GM13977 (cell line): ENCODE results near the gene TK2.

Source experiments
- DNase-seq: peaks from one replicate; pipeline ENCODE4 v3.0.0; 2012; ENCODE audit warnings: low spot score
- CTCF ChIP-seq: IDR thresholded peaks from 2 replicates; pipeline ENCODE4 v1.5.1; 2012; ENCODE audit warnings: mild to moderate bottlenecking, control low read depth; ENCODE audit not compliant: insufficient read depth; ENCODE audit errors: extremely low read depth, missing control alignments
- in situ Hi-C: fragments of 300-500 bp; cut with MboI; formaldehyde crosslinking; loops from one replicate; pipeline ENCODE4 v1.12.0; 2022; ENCODE audit warnings: low sequenced_read_pairs, low pct_unique_long_range_greater_than_20kb, mixed read lengths, inconsistent platforms; ENCODE audit not compliant: unreplicated experiment

TK2 gene

GRCh38 chr16:66581246-66581952 lies 31.5 kb upstream of the TK2 start:
- peak; percentile 30 for DNase-seq
- in situ Hi-C loops = loop anchor here (25.0 kb wide), 1 partner anchor 169 kb away; no protein-coding TSS in a partner anchor
- TF ChIP-seq CTCF = no peak

- TF ChIP-seq CTCF = no peak
- in situ Hi-C loops = loop anchor here (25.0 kb wide), 1 partner anchor 168 kb away; no protein-coding TSS in a partner anchor
- no peak for DNase-seq
These were observed 30.8 kb upstream of the TK2 start for GRCh38 chr16:66580605-66581209.

GRCh38 chr16:66578651-66579531 lies 29.0 kb upstream of the TK2 start, which contains the start of gene CMTM2:
Gene CMTM2 (plus strand): TSS chr16:66579463. CDS start chr16:66579608, 145 bp downstream.
- DNase-seq = peak; percentile 29
- in situ Hi-C loops = loop anchor here (25.0 kb wide), 1 partner anchor 167 kb away; no protein-coding TSS in a partner anchor
- TF ChIP-seq CTCF = no peak

GRCh38 chr16:66576296-66576695 lies 26.4 kb upstream of the TK2 start:
- TF ChIP-seq CTCF = no peak
- in situ Hi-C loops = loop anchor here (25.0 kb wide), 1 partner anchor 164 kb away; no protein-coding TSS in a partner anchor
- no peak for DNase-seq

- TF ChIP-seq CTCF = no peak
- no peak for DNase-seq
- in situ Hi-C loops = loop anchor here (25.0 kb wide), 1 partner anchor 163 kb away; no protein-coding TSS in a partner anchor
These were observed 25.1 kb upstream of the TK2 start for GRCh38 chr16:66575060-66575459.

GRCh38 chr16:66574531-66574930 lies 24.6 kb upstream of the TK2 start:
- no peak for TF ChIP-seq CTCF
- in situ Hi-C loops = no loop called here

More at GRCh38 chr16:66574531-66574930, 24.6 kb upstream of the TK2 start:
- DNase-seq = no peak
